ENCODE measurements around the gene FALEC.

- no peak for TF ChIP-seq POLR2AphosphoS5 (IDR thresholded peaks at IDR 0.05)
- TF ChIP-seq, protein P1, sequence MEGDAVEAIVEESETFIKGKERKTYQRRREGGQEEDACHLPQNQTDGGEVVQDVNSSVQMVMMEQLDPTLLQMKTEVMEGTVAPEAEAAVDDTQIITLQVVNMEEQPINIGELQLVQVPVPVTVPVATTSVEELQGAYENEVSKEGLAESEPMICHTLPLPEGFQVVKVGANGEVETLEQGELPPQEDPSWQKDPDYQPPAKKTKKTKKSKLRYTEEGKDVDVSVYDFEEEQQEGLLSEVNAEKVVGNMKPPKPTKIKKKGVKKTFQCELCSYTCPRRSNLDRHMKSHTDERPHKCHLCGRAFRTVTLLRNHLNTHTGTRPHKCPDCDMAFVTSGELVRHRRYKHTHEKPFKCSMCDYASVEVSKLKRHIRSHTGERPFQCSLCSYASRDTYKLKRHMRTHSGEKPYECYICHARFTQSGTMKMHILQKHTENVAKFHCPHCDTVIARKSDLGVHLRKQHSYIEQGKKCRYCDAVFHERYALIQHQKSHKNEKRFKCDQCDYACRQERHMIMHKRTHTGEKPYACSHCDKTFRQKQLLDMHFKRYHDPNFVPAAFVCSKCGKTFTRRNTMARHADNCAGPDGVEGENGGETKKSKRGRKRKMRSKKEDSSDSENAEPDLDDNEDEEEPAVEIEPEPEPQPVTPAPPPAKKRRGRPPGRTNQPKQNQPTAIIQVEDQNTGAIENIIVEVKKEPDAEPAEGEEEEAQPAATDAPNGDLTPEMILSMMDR (IDR thresholded peaks at IDR 0.05), result no peak
- TF ChIP-seq POLR2A (IDR thresholded peaks at IDR 0.05), result no peak
Measured at GRCh38 chr1:150575072-150575489, 59.5 kb downstream of the FALEC start.
